Germinal center (tissue), 1 donor: ENCODE measurements around the gene TTC7B.

Experiments used
- DNase-seq: peaks from one replicate; pipeline ENCODE4 v3.0.0; 2012; ENCODE audit warnings: mixed read lengths, low spot score

Gene TTC7B

GRCh38 chr14:90558983-90559590, 257.1 kb downstream of the TTC7B start:
- DNase-seq, result no peak

DNA sequence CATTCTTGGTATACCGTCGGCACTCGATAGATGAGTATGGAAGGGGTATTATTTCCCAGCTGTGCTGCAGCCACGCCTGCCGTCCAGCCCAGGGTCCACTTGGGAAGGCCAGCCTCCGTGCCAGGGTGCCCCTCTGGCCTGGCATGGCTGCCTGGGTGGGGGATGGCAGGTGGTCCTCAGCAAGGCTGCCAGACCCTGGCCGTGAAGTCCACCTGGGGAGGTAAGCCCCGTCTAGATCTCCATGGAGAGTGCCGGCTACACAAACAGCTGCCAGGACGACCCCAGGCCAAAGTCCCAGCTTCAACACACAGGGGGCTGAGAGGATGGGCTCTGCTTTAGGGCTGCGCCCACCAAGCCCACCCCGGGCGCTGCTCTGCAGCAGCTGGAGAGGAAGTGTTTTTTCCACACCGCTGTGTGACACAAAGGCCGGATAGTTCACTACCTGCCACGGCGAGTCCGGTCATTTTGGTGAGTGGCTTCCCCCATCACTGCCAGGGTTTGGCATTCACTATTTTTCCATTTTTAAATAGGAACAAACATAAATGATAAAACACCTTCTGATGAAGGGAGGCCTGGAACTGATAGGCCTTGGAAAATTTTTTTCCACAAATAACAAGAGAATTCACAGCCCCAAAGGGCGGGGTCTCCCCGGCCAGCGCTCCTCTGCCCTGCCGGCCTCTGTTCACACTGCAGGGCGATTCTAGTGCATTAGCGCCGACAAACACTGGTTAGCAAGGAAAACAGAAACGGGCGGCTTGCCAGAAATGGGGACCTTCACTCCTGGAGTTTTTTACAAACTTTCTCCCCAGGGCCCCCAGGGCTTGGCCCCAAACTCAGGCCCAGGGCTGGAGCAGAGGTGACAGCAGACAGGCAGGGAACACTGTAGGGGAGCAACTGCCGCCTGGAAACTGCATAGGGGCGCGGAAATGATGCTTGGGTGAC, 257.9 kb downstream of the TTC7B start:
- DNase-seq, result no peak

- no peak for DNase-seq
These were observed 258.7 kb downstream of the TTC7B start for GRCh38 chr14:90557516-90557915.

- DNase-seq, result no peak
These were observed 259.4 kb downstream of the TTC7B start for GRCh38 chr14:90556666-90557450.

DNA sequence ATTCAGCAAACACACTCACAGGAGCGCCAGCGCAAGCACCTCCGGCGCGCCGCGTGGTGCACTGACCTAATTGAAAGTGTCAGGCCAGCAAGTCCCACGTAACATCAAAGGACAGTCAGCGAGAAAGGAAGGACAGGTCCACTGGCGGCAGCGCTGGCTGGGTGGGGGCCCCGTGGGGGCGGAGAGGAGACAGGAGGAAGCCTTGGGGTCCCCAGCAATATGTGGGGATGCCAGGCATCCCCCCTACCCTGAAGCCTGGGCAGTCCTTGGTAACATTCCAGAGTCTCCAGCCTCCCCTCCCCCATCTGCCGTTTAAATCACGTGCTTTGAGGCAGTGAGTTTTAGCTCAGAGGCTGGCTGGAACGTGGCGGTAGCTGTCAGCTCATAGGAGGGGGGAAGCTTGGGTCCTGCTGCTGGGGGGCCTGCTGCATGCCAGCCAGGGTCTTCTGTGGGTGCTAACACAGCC, 260.2 kb downstream of the TTC7B start:
- no peak for DNase-seq

- no peak for DNase-seq
These were observed 260.9 kb downstream of the TTC7B start for GRCh38 chr14:90555126-90556011.

DNA sequence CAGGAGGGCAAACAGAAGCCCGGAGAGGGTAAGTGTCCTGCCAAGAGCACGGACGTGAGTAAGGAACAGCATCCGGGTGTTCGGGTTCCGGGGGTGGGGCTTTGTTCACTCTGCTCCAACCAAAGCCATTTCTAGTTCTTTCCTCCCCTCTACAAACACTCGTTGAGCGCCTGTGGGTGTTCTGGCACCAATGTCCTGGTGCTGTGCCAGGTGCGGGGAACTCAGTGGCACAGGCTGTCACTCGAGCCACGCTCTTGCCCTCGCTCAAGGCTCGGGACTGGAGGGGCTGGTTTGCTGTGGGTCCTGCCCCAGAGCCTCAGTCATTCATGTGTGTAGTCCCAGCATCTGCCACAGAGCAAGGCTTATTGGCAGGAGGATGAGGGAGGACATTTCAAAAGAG, 261.9 kb downstream of the TTC7B start:
- no peak for DNase-seq

DNA sequence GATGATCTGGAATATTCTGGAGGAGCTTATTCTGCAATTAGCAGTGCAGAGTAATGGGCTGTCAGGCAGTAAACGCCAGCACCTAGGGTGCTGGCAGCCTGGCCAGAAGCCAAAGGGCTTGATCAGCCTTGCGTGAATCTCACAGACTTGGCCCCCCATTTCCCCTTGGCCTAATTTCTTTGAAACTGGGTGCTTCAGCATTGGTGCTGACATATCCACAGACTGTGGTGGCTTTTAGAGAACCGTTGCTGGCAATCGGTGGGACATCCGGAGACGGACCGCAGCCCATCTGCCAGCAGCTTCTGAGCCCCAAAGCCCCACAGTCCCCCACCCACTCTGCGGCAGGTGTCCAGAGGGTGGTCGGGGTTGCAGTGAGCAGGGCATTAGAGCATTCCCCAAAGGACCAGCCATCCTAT, 262.3 kb downstream of the TTC7B start:
- no peak for DNase-seq

DNA sequence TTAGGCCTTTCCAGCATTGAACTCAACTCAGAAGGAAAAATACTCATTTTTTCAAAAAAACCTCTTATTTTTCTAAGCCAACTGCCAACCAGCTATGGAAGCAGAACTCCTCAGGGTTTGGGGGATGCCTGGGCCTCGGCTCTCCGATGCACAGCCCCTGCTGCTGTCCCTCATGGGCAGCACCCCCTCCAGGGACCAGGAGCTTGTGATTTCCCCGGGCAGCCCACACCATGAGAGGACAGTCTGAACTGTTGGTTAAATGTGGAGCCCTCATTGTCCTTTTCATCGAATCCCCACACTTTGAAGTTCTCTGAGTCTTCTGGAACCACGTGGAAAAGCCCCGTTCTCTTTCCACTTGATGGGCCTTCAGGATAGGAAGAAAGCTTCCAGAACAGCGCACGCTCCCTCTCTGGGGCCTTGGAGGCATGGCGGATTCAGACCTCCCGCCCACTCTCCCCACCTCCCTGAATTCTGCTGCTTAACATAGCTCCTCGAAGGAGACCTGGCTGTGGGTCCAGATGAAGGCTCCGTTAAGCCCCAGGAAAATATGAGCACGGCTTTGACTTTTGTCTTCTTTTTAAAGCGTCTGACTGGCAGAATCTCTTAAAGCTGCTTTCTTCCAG, 262.8 kb downstream of the TTC7B start:
- no peak for DNase-seq

DNA sequence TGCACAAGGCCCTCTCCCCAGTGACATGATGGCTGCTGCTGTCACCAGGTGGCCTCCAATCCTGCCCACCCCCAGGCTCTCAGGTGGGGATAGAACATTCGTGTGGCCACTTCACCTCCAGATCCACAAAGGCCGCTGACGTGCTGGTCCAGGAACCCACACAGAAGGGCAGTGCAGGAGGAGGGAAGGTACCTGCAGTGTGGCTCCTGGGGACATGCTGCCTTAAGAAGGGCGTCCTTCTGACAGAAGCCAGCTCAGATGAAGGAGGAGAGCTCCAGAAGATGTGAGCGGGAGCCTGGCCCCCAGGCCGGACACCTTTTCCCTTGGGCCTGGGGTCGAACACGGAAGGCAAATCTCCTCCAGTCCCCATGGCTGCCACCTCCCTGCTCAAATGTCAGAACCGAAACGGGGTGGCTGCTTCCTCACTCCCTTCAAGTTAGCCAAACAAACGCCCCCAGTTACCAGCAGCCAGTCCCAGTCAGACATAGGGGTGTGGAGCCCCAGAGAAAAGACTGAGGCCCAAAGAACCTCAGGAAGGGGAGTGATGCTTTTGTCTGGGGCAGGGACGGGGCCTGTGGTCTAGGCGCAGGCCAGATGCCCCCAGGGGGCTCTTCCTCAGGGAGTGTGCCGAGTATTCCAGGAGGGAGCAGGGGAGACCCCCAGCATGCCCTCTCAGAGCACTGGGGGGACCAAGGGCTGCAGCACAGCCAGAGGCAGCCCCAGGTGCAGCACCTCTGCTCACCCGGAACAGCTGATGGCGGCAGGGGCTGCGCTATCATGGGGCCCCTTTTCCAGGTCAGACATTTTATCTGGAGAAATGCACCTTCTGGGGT, 263.5 kb downstream of the TTC7B start:
- no peak for DNase-seq

DNA sequence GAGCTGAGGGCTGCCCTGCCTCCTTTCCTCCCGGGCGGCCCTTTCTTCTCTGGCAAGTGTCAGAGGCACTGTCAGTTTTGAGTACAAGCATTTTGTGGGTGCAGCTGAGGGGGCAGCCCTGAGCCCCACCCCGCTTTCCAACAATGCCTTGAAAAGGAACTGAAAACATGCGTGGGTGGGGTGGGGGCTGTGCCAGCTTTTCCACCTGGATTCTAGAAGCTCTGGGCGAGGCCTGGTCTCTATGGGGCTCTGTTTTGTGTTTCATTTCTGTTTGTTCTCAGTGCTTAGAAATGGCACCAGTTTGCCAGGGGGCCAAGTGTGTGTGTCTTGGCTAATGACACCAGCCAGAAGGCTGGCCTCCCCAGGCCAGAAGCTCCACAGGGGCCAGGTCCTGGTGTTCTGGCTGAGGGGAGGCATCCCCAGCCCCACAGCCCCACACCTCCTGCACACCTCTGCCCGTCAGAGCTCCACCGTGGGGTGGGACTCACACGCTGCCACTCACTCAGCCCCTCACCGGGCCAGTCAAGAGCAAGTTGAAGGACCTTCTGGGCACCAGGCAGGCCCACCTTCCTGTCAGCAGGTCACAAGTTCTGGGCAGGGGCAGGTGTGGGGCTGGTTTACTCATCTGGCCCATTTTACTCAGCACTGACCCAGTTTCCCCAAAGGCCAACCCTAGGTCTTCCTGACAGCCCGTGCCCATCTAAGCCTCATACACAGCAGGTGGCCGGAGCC, 264.3 kb downstream of the TTC7B start:
- DNase-seq, result no peak

GRCh38 chr14:90551070-90551704, 265.0 kb downstream of the TTC7B start:
- no peak for DNase-seq

GRCh38 chr14:90549794-90550641, 266.2 kb downstream of the TTC7B start:
- no peak for DNase-seq

GRCh38 chr14:90548455-90548854, 267.8 kb downstream of the TTC7B start:
- DNase-seq, result no peak

- DNase-seq, result no peak
These were observed 268.3 kb downstream of the TTC7B start for GRCh38 chr14:90547968-90548367.

DNA sequence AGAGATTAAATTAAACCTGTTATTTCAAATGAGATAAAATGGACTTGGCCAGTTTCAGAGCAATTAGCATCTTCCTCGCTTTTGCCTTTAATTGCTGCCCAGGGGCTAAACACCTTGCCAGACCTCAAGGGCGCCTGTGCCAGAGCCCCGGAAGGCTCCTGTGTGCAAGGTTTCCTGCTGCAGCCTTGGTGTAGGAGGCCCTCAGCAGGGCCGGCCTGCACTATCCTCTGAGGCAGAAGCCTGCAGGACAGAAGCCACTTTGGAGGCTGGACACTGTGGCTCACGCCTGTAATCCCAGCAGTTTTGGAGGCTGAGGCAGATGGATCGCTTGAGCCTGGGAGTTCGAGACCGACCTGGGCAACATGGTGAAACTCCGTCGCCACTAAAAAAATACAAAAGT, 269.0 kb downstream of the TTC7B start:
- no peak for DNase-seq

DNA sequence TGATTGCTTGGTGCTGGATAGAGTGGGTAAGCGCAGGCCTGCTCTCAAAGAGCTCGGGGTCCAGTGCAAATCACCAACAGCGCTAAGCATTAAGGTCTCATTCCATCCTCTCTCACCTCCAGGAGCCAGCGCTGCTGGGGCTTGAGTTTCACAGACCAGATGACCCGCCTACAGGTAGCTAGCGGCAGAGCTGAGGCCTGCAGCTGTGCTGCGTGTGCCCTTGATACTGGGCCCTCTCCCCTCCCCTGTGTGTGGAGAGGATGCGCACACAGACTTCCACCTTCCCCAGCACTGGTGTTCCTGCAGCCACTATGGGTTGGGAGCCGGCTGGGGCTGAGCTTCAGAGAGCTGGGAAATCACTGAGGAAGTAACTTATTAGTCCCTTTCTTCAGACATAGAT, 269.5 kb downstream of the TTC7B start:
- no peak for DNase-seq
